Omental fat pad (tissue), 4 donors: Measurements from ENCODE around the gene LRRC3B. TPM values are rescaled to one million over a fixed set of nuclear protein-coding genes. Genes with fewer than 3 reads are reported as not detected.

ENCODE experiments used
- ATAC-seq: fragments of 150-250 bp; one replicate; pipeline ENCODE4 v1.9.1; 2016; ENCODE audit warnings: mild to moderate bottlenecking, moderate library complexity; ENCODE audit not compliant: low FRiP score
- DNase-seq: peaks from one replicate; pipeline ENCODE4 v3.0.0-alpha.2; 2019; ENCODE audit warnings: low spot score
- CTCF ChIP-seq, 3 donors: fragments of 450-650 bp; IDR thresholded peaks; one replicate each; pipeline ENCODE4 v1.5.1; 2016 to 2017; ENCODE audit warnings: antibody characterized with exemption in 3 of 3, mild to moderate bottlenecking in 3 of 3, moderate library complexity in 2 of 3
- total RNA-seq, 4 donors: library from RNA; depleted of rRNA; stranded (reverse); fragments of >200 nt; gene quantifications; one replicate each; pipeline ENCODE4 v1.1.0, GENCODE V29; 2016

Gene LRRC3B
- total RNA-seq, 4 donors from 2014 or later: 0.09 to 0.24 (median 0.16) TPM; not detected in 1

- DNase-seq: no peak
- TF ChIP-seq CTCF (IDR thresholded peaks at IDR 0.05): no peak
- ATAC-seq: no peak
Measured at GRCh38 chr3:26630669-26631389, 8.3 kb downstream of the LRRC3B start.

- no peak for ATAC-seq
- TF ChIP-seq CTCF (IDR thresholded peaks at IDR 0.05): no peak
- no peak for DNase-seq
Measured at GRCh38 chr3:26631390-26631738, 8.8 kb downstream of the LRRC3B start.

GRCh38 chr3:26634601-26635000, 12.0 kb downstream of the LRRC3B start:
- no peak for TF ChIP-seq CTCF (IDR thresholded peaks at IDR 0.05)
- DNase-seq (no peak), ATAC-seq (no peak)

- no peak for TF ChIP-seq CTCF (IDR thresholded peaks at IDR 0.05)
- no peak for ATAC-seq
- DNase-seq: no peak
Measured at GRCh38 chr3:26636096-26636727, 13.6 kb downstream of the LRRC3B start.

GRCh38 chr3:26637698-26638097, 15.1 kb downstream of the LRRC3B start:
- TF ChIP-seq CTCF (IDR thresholded peaks at IDR 0.05): no peak
- DNase-seq: no peak
- ATAC-seq: no peak

- DNase-seq (no peak), ATAC-seq (no peak)
- TF ChIP-seq CTCF (IDR thresholded peaks at IDR 0.05): no peak
Measured at GRCh38 chr3:26638113-26638512, 15.5 kb downstream of the LRRC3B start.

- DNase-seq (no peak), ATAC-seq (no peak)
- TF ChIP-seq CTCF (IDR thresholded peaks at IDR 0.05): no peak
Measured at GRCh38 chr3:26639339-26639738, 16.8 kb downstream of the LRRC3B start.
